ENCODE measurements around the gene TRPV3.
"Not testable (repeated sequence)": the region's sequence is repeated elsewhere in the genome, so short reads cannot be mapped to it uniquely, and the experiment has no call there.

The TRPV3 gene

GRCh38 chr17:3574231-3574630, 16.6 kb upstream of the TRPV3 start:
- DNase-seq (ENCODE audit: low read depth, low spot score), result no peak
- peak overlapping the region; percentile 95 for H3K27ac ChIP-seq

DNA sequence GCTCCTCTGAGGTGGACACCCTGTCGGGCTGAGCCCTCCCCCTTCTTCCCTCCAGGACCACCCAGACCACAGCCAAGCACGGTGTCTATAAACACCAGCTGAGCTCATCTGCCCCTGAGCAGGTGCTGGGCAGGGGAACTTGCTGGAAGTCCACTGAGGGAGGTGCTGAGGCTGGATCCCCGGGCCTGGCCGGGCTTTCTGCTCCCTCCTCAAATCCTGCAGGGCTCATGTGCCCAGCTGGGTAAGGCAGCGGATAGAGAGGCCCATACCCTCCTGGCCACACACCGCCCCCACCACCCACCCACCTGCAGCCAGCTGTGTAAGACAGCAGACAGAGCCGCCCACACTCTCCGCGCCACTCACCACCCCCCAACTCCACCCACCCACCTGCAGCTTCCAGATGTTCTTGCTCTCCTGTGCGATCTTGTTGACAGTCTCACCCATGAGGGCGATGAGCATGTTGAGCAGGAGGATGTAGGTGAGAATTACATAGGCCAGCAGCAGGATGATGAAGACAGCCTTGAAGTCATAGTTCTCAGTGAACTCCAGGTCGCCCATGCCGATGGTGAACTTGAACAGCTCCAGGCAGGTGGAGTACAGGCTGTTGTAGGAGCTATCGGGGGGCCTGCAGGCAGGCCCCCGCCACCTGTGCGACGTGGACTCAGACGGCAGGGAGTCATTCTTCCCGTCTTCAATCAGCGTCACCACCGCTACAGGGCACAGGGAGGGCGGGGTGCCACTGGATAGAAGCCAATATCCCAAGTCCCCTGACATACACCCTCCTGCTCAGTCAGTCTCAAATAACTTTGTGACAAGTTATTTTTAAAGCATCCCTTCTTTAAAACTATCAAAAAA, 15.9 kb upstream of the TRPV3 start:
- no peak overlapping the region for H3K27ac ChIP-seq
- no peak for DNase-seq (ENCODE audit: low read depth, low spot score)

- no peak for DNase-seq (ENCODE audit: low read depth, low spot score)
These were observed 14.6 kb upstream of the TRPV3 start for GRCh38 chr17:3572231-3572630.

GRCh38 chr17:3571043-3571900, 13.7 kb upstream of the TRPV3 start:
- DNase-seq (ENCODE audit: low read depth, low spot score), result no peak

More at GRCh38 chr17:3572231-3572630, 14.6 kb upstream of the TRPV3 start:
- H3K27ac ChIP-seq, result no peak overlapping the region

GRCh38 chr17:3569534-3570137, 12.0 kb upstream of the TRPV3 start:
- no peak overlapping the region for H3K27ac ChIP-seq
- DNase-seq (ENCODE audit: low read depth, low spot score), result no peak

More at GRCh38 chr17:3571043-3571900, 13.7 kb upstream of the TRPV3 start:
- no peak overlapping the region for H3K27ac ChIP-seq

- no peak for DNase-seq (ENCODE audit: low read depth, low spot score)
- H3K27ac ChIP-seq, result no peak overlapping the region
These were observed 8.9 kb upstream of the TRPV3 start for GRCh38 chr17:3566551-3566950.

DNA sequence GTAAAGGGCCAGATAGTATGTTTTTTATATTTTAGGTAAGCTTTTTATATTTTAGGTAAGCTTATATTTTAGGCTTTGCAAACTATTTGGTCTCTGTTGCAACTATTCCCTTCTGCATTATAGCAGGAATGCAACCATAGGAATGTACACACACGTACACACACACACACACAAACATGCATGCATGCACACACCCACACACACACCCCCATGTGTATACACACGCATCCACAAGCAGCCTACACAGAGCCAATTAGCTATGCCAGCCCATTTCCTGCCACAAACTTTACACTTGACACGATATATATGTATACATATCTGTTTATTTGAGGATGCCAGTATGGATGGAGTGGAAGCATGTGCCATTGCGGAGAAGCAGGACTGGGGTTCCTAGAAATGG, 7.5 kb upstream of the TRPV3 start:
- DNase-seq (ENCODE audit: low read depth, low spot score), result no peak
- H3K27ac ChIP-seq, result no peak overlapping the region

DNA sequence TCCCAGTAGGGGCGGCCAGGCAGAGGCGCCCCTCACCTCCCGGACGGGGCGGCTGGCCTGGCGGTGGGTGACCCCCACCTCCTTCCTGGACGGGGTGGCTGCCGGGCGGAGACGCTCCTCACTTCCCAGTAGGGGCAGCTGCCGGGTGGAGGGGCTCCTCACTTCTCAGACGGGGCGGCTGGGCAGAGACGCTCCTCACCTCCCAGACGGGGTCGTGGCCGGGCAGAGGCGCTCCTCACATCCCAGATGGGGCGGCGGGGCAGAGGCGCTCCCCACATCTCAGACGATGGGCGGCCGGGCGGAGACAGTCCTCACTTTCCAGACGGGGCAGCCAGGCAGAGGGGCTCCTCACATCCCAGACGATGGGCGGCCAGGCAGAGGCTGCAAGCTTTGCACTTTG, 6.6 kb upstream of the TRPV3 start:
- H3K27ac ChIP-seq; DNase-seq (ENCODE audit: low read depth, low spot score): not testable (repeated sequence)

- H3K27ac ChIP-seq, result peak overlapping the region; percentile 96
- DNase-seq (ENCODE audit: low read depth, low spot score), result no peak
These were observed 1.6 kb upstream of the TRPV3 start for GRCh38 chr17:3559270-3559645.

DNA sequence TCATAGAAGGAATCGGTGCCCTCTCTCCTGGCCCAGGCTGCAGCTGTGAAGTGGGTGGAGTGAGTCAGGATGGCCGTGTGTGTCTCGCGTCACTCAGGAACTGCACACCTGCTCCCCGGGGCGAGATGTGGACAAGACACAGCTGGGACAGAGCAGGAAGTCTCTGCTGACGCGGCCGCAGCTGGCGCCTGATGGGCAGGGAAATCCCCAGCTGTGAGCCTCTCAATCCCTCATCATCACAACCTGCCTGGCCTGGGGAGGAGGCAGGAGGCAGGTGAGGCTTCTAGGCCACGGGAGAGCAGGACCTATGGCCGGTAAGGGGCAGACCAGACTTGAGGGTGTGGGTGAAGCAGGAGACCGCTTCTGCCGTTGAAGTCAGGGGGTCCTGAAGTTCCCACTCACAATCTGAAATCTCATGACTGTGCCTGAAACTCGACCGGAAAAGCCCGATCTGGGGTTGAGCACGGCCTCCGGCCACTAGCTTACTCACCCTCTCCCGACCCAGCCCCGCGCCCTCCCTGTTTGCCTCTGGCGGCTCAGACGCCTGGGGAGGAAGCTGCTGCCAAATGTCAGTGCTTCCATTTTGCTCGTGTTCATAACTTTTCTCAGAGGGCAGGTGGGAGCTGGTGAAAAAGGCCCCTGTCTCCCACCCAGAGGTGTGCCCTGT, 1.1 kb upstream of the TRPV3 start:
- peak overlapping the region; percentile 96 for H3K27ac ChIP-seq
- DNase-seq (ENCODE audit: low read depth, low spot score), result peak; percentile 92

DNA sequence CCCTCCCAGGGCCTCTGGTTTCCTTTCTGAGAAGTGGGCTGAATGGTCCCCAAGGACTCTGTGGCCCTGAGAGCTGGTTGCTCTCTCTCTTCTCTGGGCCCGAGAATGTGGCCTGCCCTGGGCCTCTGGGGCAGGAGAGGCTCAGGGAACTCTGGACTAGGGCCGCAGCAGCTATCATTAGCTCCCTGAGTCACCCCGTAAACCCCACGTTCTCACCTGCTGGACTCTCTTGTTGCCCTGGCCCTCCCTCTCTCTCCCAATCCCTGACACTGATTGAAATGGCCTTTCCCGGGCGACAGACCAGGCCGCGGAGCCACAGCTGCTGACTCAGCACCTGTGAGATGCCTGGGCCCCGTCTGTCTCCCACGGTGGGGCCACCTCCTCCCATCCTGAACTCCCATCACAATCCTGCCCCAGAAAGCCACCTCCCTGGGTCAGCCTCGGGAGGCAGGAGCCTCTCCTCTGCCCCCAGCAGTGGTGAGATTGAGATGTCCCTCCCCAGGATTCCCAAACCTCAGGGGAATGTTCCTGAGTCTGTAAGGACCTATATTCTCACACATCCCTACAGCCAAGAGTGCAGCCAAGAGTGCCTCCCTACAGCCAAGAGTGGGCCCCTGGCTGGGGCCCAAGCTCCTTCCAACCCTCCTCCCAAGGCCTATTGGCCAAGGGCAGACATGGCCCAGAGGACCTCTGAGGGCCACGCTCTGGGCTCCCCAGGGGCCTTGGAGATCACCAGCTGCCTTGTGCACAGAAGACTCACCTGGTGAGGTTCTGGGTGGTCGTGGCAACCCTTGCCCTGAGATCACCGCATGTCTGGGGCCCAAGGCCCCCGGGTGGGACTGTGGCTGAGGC, 470 bp downstream of the TRPV3 start:
- no peak for DNase-seq (ENCODE audit: low read depth, low spot score)
- peak overlapping the region; percentile 96 for H3K27ac ChIP-seq

GRCh38 chr17:3556239-3556915, 1.2 kb downstream of the TRPV3 start:
- DNase-seq (ENCODE audit: low read depth, low spot score), result no peak
- H3K27ac ChIP-seq, result peak overlapping the region; percentile 96

DNA sequence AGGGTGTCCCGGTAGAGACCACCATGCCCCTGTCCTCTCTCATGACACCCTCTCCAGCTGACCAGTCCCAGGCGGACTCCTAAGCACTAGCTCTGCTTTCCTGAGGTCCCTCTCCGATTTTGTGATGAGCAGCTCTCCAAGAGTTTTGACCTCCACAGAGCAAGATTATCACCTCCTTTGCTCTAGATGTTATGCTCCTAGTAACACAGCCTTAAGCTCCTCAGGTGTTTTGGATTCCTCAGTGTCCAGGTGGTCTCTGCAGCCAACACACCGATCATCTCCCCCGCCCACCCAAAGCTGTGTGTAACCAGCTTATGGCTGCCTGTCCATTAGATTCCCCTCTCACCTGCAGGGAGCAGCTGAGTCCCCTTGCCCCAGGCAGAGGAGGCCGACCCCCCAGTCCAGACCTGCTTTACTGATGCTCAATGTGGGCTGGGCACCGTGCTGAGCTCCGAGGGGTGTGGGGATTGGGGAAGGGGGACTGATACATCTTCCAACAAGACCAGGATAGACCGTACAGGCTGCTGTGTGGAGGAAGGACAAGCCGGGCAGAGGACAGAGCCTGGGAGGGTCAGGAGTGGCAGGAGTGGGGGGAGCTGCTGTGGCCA, 2.3 kb downstream of the TRPV3 start:
- no peak overlapping the region for H3K27ac ChIP-seq

GRCh38 chr17:3554440-3554839, 3.2 kb downstream of the TRPV3 start:
- DNase-seq (ENCODE audit: low read depth, low spot score), result no peak
- H3K27ac ChIP-seq, result no peak overlapping the region

More for the DNA sequence above, 2.3 kb downstream of the TRPV3 start:
- no peak for DNase-seq (ENCODE audit: low read depth, low spot score)

DNA sequence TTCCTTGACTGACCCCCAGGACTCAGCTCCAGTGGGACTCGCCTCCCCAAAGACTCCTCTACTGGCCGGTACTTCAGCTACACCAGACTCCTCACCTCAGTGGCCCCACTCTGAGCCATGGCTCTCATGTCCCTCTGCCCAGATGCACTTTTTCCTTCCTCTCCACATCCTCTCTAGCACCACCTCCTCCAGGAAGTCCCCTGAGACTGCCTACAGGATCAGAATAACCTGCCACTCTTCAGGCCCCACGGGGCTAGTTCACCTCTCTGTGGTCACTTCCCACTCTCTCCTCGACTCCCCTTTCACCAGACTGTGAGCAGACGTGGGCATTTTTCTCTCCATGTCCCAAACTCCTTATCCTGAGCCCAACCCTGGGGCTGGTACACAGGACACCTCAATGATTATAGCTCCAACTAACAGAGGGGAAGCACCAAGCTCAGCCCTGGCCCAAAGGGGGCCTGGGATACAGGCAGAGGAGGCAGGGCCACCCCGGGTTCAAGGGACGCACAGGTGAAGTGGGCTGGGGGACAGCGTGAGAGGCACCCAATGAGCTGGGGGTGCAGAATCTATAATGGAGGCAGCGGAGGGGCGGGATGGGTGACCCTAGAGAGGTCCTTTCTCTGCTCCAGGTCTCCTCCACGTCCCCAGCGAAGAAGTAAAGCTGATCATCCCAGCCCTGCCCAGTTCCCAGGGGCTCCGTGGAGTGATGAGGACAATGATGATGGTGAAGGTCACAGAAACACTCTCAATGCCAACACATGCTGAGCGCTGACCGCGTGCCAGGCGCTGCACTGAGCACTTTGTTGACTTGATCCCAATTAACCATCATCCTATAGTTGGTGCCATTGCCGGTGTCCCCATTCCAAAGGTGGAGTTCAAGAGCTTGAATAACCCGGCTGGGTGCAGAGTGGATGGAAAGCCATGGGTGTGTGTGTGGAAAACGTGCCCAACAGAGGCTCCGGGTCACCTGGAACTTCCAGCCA, 3.9 kb downstream of the TRPV3 start:
- DNase-seq (ENCODE audit: low read depth, low spot score), result no peak

DNA sequence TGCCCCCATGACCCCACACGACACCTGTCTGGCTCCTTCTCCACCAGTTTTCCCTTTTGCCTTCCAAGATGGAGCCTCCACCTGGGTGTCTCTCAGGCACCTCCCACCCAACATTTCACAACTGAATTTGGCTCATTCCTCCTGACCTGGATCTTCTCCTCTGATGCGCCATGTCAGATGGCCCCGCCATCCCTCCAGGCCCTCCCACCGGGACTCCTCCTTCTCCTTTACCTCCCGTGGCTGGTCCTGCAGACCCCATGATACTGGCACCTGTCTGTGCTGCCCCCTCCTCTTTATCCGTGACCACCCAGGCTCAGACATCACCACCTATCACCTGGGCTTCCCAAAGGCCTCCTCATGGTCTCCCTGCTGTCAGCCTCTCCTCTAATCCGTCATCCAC, 4.7 kb downstream of the TRPV3 start:
- no peak for DNase-seq (ENCODE audit: low read depth, low spot score)

More for the DNA sequence above, 3.9 kb downstream of the TRPV3 start:
- no peak overlapping the region for H3K27ac ChIP-seq

GRCh38 chr17:3551189-3551588, 6.4 kb downstream of the TRPV3 start:
- peak overlapping the region; percentile 63 for H3K27ac ChIP-seq
- no peak for DNase-seq (ENCODE audit: low read depth, low spot score)

More for the DNA sequence above, 4.7 kb downstream of the TRPV3 start:
- H3K27ac ChIP-seq, result no peak overlapping the region

All from epithelial cell of prostate (primary cell).